ENCODE data around the gene IGSF9.

The IGSF9 gene

DNA sequence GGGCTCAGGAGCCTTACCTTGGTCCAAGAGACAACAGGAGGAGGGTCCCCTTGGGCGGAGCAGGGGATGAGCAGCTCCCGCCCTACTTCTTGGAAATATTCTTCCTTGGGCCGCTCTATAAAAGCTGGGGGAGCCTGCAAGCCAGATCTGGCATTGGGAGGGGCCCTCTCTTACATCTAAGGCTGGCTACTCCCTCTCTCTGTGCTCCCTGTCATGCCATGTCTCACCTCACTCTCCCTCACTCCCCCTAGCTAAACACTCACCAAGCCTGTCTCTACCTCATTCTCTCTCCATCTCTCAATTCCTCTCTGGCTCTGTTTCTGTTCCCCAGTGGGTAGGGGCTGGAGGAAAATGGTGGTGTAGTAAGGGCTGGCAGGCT is 13.6 kb downstream of the IGSF9 start:
- no peak for DNase-seq

- no peak for DNase-seq
Measured at GRCh38 chr1:159931101-159931794, 14.2 kb downstream of the IGSF9 start.

DNA sequence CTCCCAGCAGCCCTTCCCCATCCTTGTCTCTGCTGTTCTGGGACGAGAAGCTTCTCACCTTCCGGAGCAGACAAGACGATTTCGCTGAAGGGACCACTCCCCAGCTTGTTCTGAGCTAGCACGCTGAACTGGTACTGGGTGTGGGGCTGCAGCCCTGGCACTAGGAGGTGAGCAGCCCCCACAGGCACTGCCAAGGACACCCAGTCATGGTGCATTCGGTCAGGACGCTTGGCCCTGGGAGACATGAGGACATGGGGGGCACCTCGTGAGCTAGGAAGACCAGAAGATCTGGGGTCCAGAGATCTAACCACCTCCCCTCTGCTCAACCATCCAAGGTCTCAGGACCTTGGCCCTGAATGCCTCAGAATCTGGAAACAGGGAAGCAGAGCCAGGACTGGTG is 14.8 kb downstream of the IGSF9 start:
- DNase-seq: no peak

- DNase-seq: no peak
Measured at GRCh38 chr1:159930216-159930615, 15.2 kb downstream of the IGSF9 start.

- DNase-seq: no peak
Measured at GRCh38 chr1:159929155-159930051, 16.0 kb downstream of the IGSF9 start.

DNA sequence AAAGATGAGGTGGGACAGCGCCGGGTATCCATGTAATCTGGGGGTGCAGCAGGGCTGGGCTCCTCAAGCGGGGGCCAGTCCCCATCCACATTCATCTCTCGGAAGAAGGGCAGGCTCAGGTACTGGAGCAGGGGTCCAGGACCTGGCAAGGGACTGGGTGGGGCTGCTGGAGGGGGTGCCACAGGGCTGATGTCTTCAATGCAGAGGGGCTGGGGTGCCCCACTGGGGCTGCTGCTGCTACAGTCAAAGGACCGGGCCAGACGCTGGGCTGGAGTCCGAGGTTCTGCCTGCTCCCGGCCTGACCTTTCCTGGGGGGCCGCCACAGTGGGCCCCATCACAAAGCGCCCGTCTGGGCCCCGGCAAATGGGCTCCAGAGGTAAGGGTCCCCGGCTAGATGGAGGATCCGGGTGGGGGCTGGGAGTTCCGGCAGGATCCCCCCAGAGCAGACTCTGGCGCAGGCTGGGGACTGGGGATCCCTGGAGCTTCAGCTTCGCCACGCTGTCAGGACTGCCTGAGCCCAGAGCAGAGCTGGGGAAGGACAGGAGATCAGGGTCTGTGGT is 16.8 kb downstream of the IGSF9 start:
- DNase-seq: no peak

GRCh38 chr1:159927849-159928431 is 17.5 kb downstream of the IGSF9 start:
- no peak for DNase-seq

DNA sequence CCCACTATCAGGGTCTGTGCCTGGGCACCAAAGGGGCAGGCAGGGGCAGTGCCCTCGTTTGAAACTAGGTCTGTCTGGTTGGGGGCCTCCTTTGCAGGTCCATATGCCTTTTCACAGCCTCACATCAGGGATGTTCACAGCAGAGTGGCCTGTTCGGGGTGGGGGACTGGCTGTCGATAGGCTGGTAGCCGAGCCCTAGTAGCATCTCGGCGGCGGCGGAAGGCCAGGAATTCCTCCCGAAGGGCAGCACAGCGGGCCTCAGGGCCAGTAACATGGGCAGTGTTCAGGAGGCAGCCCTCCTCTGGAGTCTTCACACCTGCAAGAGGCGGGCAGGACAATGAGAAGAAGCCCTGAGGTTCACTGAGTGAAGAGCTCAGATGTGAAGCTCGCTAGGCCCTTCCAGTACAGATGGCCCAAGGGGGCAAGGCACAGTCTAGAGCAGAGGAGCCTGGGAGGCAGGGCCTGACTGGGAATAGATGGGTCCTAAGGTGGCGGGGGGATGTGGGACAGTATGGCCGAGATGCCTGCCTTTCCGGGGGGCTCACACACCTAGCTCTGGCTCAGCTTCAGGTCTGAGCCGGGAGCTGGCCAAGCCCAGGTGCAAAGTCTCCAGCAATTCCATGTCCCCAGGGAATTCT is 18.1 kb downstream of the IGSF9 start:
- no peak for DNase-seq

DNA sequence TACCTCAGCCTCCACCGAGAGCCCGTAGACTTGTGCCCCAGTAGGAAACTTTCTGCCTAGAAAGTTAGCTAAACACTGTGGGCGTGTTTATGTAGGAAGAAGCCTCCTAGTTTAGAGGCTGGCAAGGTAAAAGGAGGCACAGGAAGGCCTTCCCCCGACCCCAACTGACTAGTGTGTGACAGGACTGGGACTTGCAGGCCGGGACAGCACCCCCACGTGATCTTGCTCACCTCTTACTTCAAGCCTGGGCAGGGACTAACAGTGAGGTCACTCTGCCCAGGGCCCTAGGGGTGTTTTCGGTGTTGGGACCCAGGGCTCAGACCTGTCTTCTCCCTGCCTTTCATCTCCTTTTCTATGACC is 19.7 kb downstream of the IGSF9 start:
- no peak for DNase-seq

DNA sequence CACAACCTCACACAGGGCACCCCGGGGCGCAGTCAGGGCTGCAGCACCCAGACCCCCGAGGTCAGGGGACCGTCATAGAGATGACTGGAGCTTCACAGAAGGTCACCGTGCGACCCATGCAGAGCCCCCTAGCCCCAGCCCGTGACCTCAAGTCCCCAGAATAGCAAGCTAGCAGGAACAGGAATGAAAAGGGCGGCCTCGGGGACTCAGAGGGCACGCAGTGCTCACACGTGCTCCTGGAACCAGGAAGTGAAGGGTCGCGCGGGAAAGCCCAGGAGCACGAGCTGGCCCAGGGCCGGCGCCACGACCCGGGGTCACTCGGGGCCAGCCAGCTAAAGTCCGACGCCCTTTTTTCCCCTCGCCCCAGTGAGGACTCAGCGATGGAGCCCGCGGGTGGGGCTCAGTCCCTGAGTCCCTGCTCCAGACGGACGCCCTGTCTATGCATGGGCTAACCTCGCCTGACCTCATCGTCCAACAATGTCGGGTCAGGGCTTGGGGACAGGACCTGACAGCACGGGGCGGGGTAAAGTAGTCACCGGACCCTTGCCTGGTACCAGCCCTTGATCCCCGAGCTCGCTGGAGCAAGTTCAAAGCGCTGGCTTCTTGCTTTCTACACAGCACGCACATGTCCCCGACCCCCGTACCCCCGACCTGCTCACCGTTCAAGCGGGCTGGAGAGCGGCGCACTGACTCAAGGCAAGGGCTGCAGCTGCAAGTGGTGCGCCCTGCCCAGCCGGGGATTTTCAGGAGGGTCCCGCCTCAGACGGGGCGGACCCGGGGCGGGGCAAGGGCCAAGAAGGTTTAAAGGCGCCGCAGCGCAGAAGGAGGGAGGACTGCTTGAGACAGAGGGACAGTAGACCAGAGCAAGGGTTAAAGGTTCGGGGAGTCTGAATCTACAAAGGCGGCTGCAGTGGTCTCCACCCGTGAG is 20.4 kb downstream of the IGSF9 start, which contains the start of gene TAGLN2:
Gene TAGLN2 (minus strand): TSS at position 717 of the 928 bp plus-strand sequence. CDS start 4,998 bp downstream, outside the sequence.
- peak; percentile 77 for DNase-seq

GRCh38 chr1:159924025-159924790 is 21.2 kb downstream of the IGSF9 start:
- DNase-seq: peak; percentile 70

DNA sequence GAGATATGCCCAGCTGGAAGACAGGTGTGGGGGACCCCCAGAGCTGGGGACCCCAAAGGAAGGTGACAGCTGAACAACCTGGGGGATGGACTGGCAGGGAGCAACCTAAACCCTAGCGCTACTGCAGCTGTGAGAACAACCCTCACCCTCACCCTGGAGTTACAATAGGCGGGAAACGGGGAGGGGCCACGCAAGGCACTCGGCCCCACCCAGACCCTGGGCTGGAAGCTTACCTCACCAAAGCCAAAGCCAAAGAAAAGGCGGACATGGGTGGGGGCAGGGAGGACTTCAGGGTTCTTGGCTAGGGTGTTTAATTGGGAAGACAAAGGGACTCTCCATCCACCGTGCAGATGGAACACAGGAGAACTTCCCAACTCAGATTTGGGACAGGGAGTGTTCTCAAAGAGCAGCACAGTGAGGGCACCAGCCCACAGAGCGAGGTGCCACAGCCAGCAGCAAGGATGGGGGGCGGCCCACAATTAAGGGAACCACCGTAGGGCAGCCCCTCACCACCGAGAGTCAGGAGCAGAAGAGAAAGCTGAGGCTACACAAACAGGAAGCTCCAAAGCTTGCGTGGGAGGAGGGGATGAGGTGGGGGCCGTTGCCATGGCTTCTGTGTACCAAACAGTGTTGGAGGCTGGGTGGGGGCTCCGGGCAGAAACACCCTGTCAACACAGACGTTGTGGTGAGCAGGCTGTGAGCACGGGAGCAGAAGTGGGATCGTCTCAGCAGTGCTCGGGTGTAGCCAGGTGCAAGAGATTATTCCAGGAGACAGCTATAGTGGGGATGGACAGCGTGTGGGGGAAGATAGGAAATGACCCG is 22.0 kb downstream of the IGSF9 start:
- DNase-seq: peak; percentile 52

DNA sequence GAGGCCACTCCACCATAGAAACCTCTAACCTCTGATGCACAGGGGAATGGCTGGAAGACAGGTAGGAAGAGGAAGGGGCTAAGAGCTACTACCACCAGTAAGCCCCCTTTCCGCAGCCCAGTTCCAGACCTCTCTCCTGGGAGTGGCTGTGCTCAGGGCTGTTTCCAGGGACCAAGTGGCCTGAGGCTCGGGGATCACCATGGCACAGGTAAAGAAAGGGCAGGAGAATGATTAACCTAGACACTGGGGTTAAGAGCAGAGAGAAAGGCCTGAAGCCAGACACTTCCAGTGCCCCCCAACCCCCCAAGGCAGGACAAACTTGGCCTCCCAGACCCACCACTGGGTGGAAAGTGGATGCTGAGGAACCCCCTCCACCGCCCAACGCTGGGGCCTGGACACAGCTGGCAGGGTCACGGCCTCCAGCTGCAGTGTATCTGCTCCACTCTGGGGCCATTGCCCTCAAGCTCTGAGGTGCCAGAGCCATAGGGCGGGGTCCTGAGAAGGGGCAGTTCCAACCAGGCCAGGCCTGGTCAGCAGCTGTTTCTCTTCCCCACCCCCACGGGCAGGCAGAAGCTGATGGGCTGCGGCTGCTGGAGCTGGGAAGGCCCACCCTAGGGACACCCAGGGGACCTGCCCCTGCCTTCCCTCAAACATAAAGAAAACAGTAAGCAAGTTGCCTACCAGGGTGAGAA is 22.8 kb downstream of the IGSF9 start:
- DNase-seq: no peak

GRCh38 chr1:159921700-159922504 is 23.5 kb downstream of the IGSF9 start:
- DNase-seq: no peak

GRCh38 chr1:159921251-159921650 is 24.2 kb downstream of the IGSF9 start:
- DNase-seq: no peak

- no peak for DNase-seq
Measured at GRCh38 chr1:159920651-159921050, 24.8 kb downstream of the IGSF9 start.

GRCh38 chr1:159920202-159920601 is 25.2 kb downstream of the IGSF9 start:
- DNase-seq: no peak

GRCh38 chr1:159919236-159919865 is 26.1 kb downstream of the IGSF9 start:
- DNase-seq: no peak
